Measurements from ENCODE around the gene KCNK1. TPM values are rescaled to one million over a fixed set of nuclear protein-coding genes. Genes with fewer than 3 reads are reported as not detected.

KCNK1 gene
- polyA plus RNA-seq, 2 of the 4 experiments (the other 2 are of a cell fraction) = 8.4 to 11.8 TPM

- Histone ChIP-seq H3K27ac (no peak overlapping the region; a peak in 1 of 6 replicates), H3K4me3 (no peak overlapping the region), H3K4me2 (no peak overlapping the region), H3K4me1 (peaks cover 55% of the 10 kb centered on the region), H3K9me3 (no peaks in the 10 kb centered on the region; the same call in 2 of the 3 replicates)
- 88% methylated on average over 4 of the region's 4 CpGs for WGBS (ENCODE audit: missing lambda C conversion rate)
- no peak for ATAC-seq
- no peak for DNase-seq (ENCODE audit: low read depth in 1 of 2, low spot score in 1 of 2)
- ChIA-PET CTCF (no interaction called here), POLR2A (no interaction called here)
- FAIRE-seq = no peak
- no peak for TF ChIP-seq MYC (IDR thresholded peaks at IDR 0.05; ENCODE audit: borderline replicate concordance, low read length)
- TF ChIP-seq FOSB (CRISPR knock-in tag; IDR thresholded peaks at IDR 0.05) = no peak
- no peak for TF ChIP-seq POLR2AphosphoS2 (conservative IDR thresholded peaks at IDR 0.05; ENCODE audit: low read length)
- TF ChIP-seq HMGXB4 (CRISPR knock-in tag; IDR thresholded peaks at IDR 0.05; ENCODE audit: borderline replicate concordance) = no peak
- no peak for TF ChIP-seq ELK1 (IDR thresholded peaks at IDR 0.05; ENCODE audit: low read depth, low read length)
- no peak for TF ChIP-seq POLR2A (IDR thresholded peaks at IDR 0.05; ENCODE audit: low read length)
- no peak for TF ChIP-seq NPAS2 (CRISPR knock-in tag; IDR thresholded peaks at IDR 0.05; ENCODE audit: borderline replicate concordance)
- no peak for TF ChIP-seq HOXB13 (CRISPR knock-in tag; IDR thresholded peaks at IDR 0.05; ENCODE audit: low read depth)
- no peak for TF ChIP-seq PHF8 (IDR thresholded peaks at IDR 0.05; ENCODE audit: borderline replicate concordance, low read depth)
These were observed 62.0 kb downstream of the KCNK1 start for GRCh38 chr1:233675893-233676292.

GRCh38 chr1:233677690-233678354, 63.9 kb downstream of the KCNK1 start:
- ATAC-seq (no peak), DNase-seq (ENCODE audit: low read depth in 1 of 2, low spot score in 1 of 2) (no peak), FAIRE-seq (no peak)
- no peak for TF ChIP-seq CBX8 (IDR thresholded peaks at IDR 0.05)
- no peaks in the 10 kb centered on the region; the same call in 2 of the 3 replicates for H3K9me3 ChIP-seq
- no peak overlapping the region; a peak in 1 of 6 replicates for H3K27ac ChIP-seq
- WGBS (ENCODE audit: missing lambda C conversion rate) = 82% methylated on average over 7 of the region's 7 CpGs
- POLR2A ChIA-PET = no interaction called here
- no peak overlapping the region for H3K4me2 ChIP-seq
- peaks cover 39% of the 10 kb centered on the region for H3K4me1 ChIP-seq
- H3K4me3 ChIP-seq = no peak overlapping the region
- CTCF ChIA-PET = interaction anchor here (1.1 to 1.8 kb wide), 4 partner anchors 11 to 237 kb away, joined by 3 to 5 read pairs (median 4); no protein-coding TSS in a partner anchor

- ChIA-PET POLR2A (no interaction called here), CTCF (interaction anchor here (0.6 to 1.8 kb wide), 5 partner anchors 16 to 238 kb away, joined by 3 to 6 read pairs (median 3); no protein-coding TSS in a partner anchor)
- WGBS (ENCODE audit: missing lambda C conversion rate) = 78% methylated on average over 6 of the region's 6 CpGs
- no peak overlapping the region; a peak in 1 of 6 replicates for H3K27ac ChIP-seq
- peaks cover 34% of the 10 kb centered on the region for H3K4me1 ChIP-seq
- H3K4me3 ChIP-seq = no peak overlapping the region
- DNase-seq (ENCODE audit: low read depth in 1 of 2, low spot score in 1 of 2) = no peak
- no peak overlapping the region for H3K4me2 ChIP-seq
- H3K9me3 ChIP-seq = no peaks in the 10 kb centered on the region; the same call in 2 of the 3 replicates
- no peak for FAIRE-seq
- TF ChIP-seq E2F6 (IDR thresholded peaks at IDR 0.05; ENCODE audit: borderline replicate concordance, low read depth) = no peak
- no peak for TF ChIP-seq HES2 (IDR thresholded peaks at IDR 0.05)
- TF ChIP-seq GATA3 (IDR thresholded peaks at IDR 0.05; ENCODE audit: borderline replicate concordance) = no peak
- TF ChIP-seq CEBPB (IDR thresholded peaks at IDR 0.05) = no peak
- no peak for TF ChIP-seq CHD4 (IDR thresholded peaks at IDR 0.05; ENCODE audit: borderline replicate concordance)
- TF ChIP-seq PHF8 (IDR thresholded peaks at IDR 0.05; ENCODE audit: borderline replicate concordance, low read depth) = no peak
- TF ChIP-seq TP53 (CRISPR knock-in tag; IDR thresholded peaks at IDR 0.05) = no peak
- no peak for TF ChIP-seq MYC (IDR thresholded peaks at IDR 0.05; ENCODE audit: borderline replicate concordance, low read length)
- TF ChIP-seq HOXB5 (CRISPR knock-in tag; IDR thresholded peaks at IDR 0.05) = no peak
- TF ChIP-seq HOXA7 (CRISPR knock-in tag; IDR thresholded peaks at IDR 0.05) = no peak
- TF ChIP-seq FOSL2 (IDR thresholded peaks at IDR 0.05) = no peak
- TF ChIP-seq FOSL2 (CRISPR knock-in tag; IDR thresholded peaks at IDR 0.05) = no peak
- TF ChIP-seq EP300 (IDR thresholded peaks at IDR 0.05) = no peak
- no peak for TF ChIP-seq BHLHE40 (IDR thresholded peaks at IDR 0.05; ENCODE audit: low read depth, low read length)
- no peak for TF ChIP-seq SREBF2 (IDR thresholded peaks at IDR 0.05)
- TF ChIP-seq ZFP36 (IDR thresholded peaks at IDR 0.05; ENCODE audit: borderline replicate concordance, partially characterized antibody) = no peak
- no peak for TF ChIP-seq RARB (CRISPR knock-in tag; IDR thresholded peaks at IDR 0.05)
- no peak for TF ChIP-seq KDM1A (IDR thresholded peaks at IDR 0.05; ENCODE audit: low read depth)
- TF ChIP-seq PBX3 (IDR thresholded peaks at IDR 0.05) = no peak
- TF ChIP-seq RNF2 (IDR thresholded peaks at IDR 0.05; ENCODE audit: borderline replicate concordance, low read depth) = no peak
- ATAC-seq = no peak
These were observed 65.1 kb downstream of the KCNK1 start for GRCh38 chr1:233679030-233679429.
